IMR-90 (cell line): Measurements from ENCODE around the gene CD1B. TPM values are rescaled to one million over a fixed set of nuclear protein-coding genes. Genes with fewer than 3 reads are reported as not detected.

Experiments
- ATAC-seq: fragments of 200-7000 bp; cut with Tn5 transposase; 2 replicates; pipeline ENCODE4 v1.9.1; 2020; ENCODE audit warnings: low read depth, mild to moderate bottlenecking, moderate library complexity
- BruUV-seq: library from RNA; stranded (reverse); fragments of 400-500 nt; replicated peaks from 2 replicates; lab custom pipeline; 2021; lab: Mats Ljungman, UMichigan
- CTCF ChIA-PET: fragments of 300-600 bp; formaldehyde crosslinking; extraction: SDS; loops from one replicate; lab custom pipeline; 2021; ENCODE audit warnings: antibody characterized with exemption; lab: Yijun Ruan, JAX
- POLR2A ChIA-PET: fragments of 300-600 bp; sonication (Branson Sonifier 250); formaldehyde crosslinking; loops from one replicate; lab custom pipeline; 2022; ENCODE audit warnings: antibody characterized with exemption; ENCODE audit not compliant: unreplicated experiment; lab: Charles Lee
- DNase-seq: peaks from one replicate; pipeline ENCODE4 v3.0.0; 2013
- H2AFZ ChIP-seq: replicated peaks from 2 replicates; pipeline ENCODE3; 2013; ENCODE audit warnings: low read length, mild to moderate bottlenecking; ENCODE audit not compliant: poor library complexity
- H2AK5ac ChIP-seq: 2 replicates; pipeline ENCODE4 v1.6.1; 2013; ENCODE audit warnings: low read depth, low read length, inconsistent platforms
- H2AK9ac ChIP-seq: replicated peaks from 2 replicates; pipeline ENCODE3; 2013; ENCODE audit warnings: mild to moderate bottlenecking, low read depth, low read length, moderate library complexity; ENCODE audit not compliant: poor library complexity
- H2BK120ac ChIP-seq: 2 replicates; pipeline ENCODE4 v1.6.1; 2013; ENCODE audit warnings: low read depth, low read length, inconsistent platforms
- H2BK15ac ChIP-seq: 3 replicates; pipeline ENCODE4 v1.6.1; 2013; ENCODE audit warnings: low read depth, low read length, inconsistent platforms
- H2BK20ac ChIP-seq: 2 replicates; pipeline ENCODE4 v1.6.1; 2013; ENCODE audit warnings: low read depth, mild to moderate bottlenecking, inconsistent platforms, low read length, moderate library complexity
- H2BK5ac ChIP-seq: 2 replicates; pipeline ENCODE4 v1.6.1; 2013; ENCODE audit warnings: mild to moderate bottlenecking, low read depth, low read length, inconsistent platforms; ENCODE audit not compliant: poor library complexity, severe bottlenecking
- H3K14ac ChIP-seq: replicated peaks from 2 replicates; pipeline ENCODE4 v1.6.1; 2013; ENCODE audit warnings: low read depth, low read length, inconsistent platforms
- H3K18ac ChIP-seq: 2 replicates; pipeline ENCODE4 v1.6.1; 2013; ENCODE audit warnings: low read depth, low read length, control low read depth
- H3K23ac ChIP-seq: 2 replicates; pipeline ENCODE4 v1.6.1; 2013; ENCODE audit warnings: low read depth, low read length, inconsistent platforms
- H3K27ac ChIP-seq: 2 replicates; pipeline ENCODE4 v1.5.1; 2013; ENCODE audit warnings: mild to moderate bottlenecking, control low read depth, low read length; ENCODE audit not compliant: insufficient read depth
- H3K27me3 ChIP-seq: 2 replicates; pipeline ENCODE4 v1.6.1; 2013; ENCODE audit warnings: low read length; ENCODE audit not compliant: control insufficient read depth, insufficient read depth
- H3K36me3 ChIP-seq: 2 replicates; pipeline ENCODE4 v1.6.1; 2013; ENCODE audit warnings: low read length, mixed read lengths; ENCODE audit not compliant: control insufficient read depth, insufficient read depth
- H3K4ac ChIP-seq: 2 replicates; pipeline ENCODE4 v1.6.1; 2013; ENCODE audit warnings: low read depth, low read length, inconsistent platforms
- H3K4me1 ChIP-seq: 2 replicates; pipeline ENCODE4 v1.6.1; 2013; ENCODE audit warnings: low read length, mixed read lengths; ENCODE audit not compliant: control insufficient read depth, insufficient read depth
- H3K4me2 ChIP-seq: 2 replicates; pipeline ENCODE4 v1.6.1; 2013; ENCODE audit warnings: low read depth, mild to moderate bottlenecking, control low read depth, low read length, moderate library complexity
- H3K4me3 ChIP-seq: 2 replicates; pipeline ENCODE4 v1.5.1; 2013; ENCODE audit warnings: low read depth, mild to moderate bottlenecking, control low read depth, low read length, moderate library complexity; ENCODE audit not compliant: insufficient read depth
- H3K56ac ChIP-seq: 2 replicates; pipeline ENCODE4 v1.6.1; 2013; ENCODE audit warnings: low read length, inconsistent platforms; ENCODE audit not compliant: insufficient read depth; ENCODE audit errors: extremely low read depth
- H3K79me1 ChIP-seq, 2 experiments: 2 replicates each; pipeline ENCODE4 v1.6.1; 2013; ENCODE audit warnings: low read length in 2 of 2, inconsistent platforms in 1 of 2, low read depth in 1 of 2
- H3K9ac ChIP-seq: 2 replicates; pipeline ENCODE4 v1.6.1; 2013; ENCODE audit warnings: low read depth, low read length, control low read depth
- H3K9me1 ChIP-seq: 2 replicates; pipeline ENCODE4 v1.6.1; 2013; ENCODE audit warnings: low read length, inconsistent platforms; ENCODE audit not compliant: insufficient read depth
- H3K9me3 ChIP-seq: 2 replicates; pipeline ENCODE4 v1.6.1; 2013; ENCODE audit warnings: low read length; ENCODE audit not compliant: control insufficient read depth, insufficient read depth
- H4K20me1 ChIP-seq: 2 replicates; pipeline ENCODE4 v1.6.1; 2013; ENCODE audit warnings: low read length, inconsistent platforms; ENCODE audit not compliant: insufficient read depth
- H4K5ac ChIP-seq: 2 replicates; pipeline ENCODE4 v1.6.1; 2013; ENCODE audit warnings: mild to moderate bottlenecking, low read depth, low read length, control low read depth
- H4K8ac ChIP-seq, 2 experiments: 2 replicates each; pipeline ENCODE4 v1.6.1; 2013; ENCODE audit warnings: low read depth in 2 of 2, low read length in 2 of 2, control low read depth in 1 of 2, inconsistent platforms in 1 of 2
- H4K91ac ChIP-seq: 2 replicates; pipeline ENCODE4 v1.6.1; 2013; ENCODE audit warnings: low read depth, low read length, inconsistent platforms; ENCODE audit not compliant: insufficient read depth
- ELK1 ChIP-seq: fragments of 150-350 bp; IDR thresholded peaks from 2 replicates; pipeline ENCODE4 v1.6.1; 2016; ENCODE audit warnings: low read depth, mild to moderate bottlenecking, low read length, moderate library complexity, borderline replicate concordance
- MXI1 ChIP-seq: IDR thresholded peaks from 2 replicates; pipeline ENCODE4 v1.6.1; 2012; ENCODE audit warnings: low read depth, mild to moderate bottlenecking, low read length, moderate library complexity, borderline replicate concordance
- NFE2L2 ChIP-seq: fragments of 150-350 bp; IDR thresholded peaks from 2 replicates; pipeline ENCODE4 v1.6.1; 2016; ENCODE audit warnings: low read depth, mild to moderate bottlenecking, low read length
- SMC3 ChIP-seq: fragments of 150-350 bp; IDR thresholded peaks from 2 replicates; pipeline ENCODE4 v1.6.1; 2016; ENCODE audit warnings: low read depth, mild to moderate bottlenecking, antibody characterized with exemption, low read length, moderate library complexity
- USF2 ChIP-seq: fragments of 150-350 bp; IDR thresholded peaks from 2 replicates; pipeline ENCODE4 v1.6.1; 2017; ENCODE audit warnings: mild to moderate bottlenecking, antibody characterized with exemption, low read length, low read depth
- whole genome bisulfite sequencing, 2 experiments: methylation state at CpG; one replicate each; pipeline versions ENCODE4 v1.1.5 to v1.1.7; 2013; ENCODE audit warnings: missing lambda C conversion rate in 2 of 2; ENCODE audit not compliant: insufficient read length in 1 of 2; ENCODE audit errors: extremely low coverage in 2 of 2; 5-methylcytosine and 5-hydroxymethylcytosine counted together
- dilution Hi-C: fragments of 300-500 bp; cut with HindIII; formaldehyde crosslinking; loops from one replicate; pipeline ENCODE4 v1.14.3; 2018; ENCODE audit warnings: low sequenced_read_pairs; ENCODE audit not compliant: unreplicated experiment
- in situ Hi-C: fragments of 300-500 bp; cut with MboI; formaldehyde crosslinking; loops from 3 replicates; pipeline ENCODE4 v1.14.3; 2019; ENCODE audit warnings: low sequenced_read_pairs, inconsistent platforms, mixed read lengths
- intact Hi-C: fragments of 100-400 bp; cut with micrococcal nuclease; formaldehyde crosslinking; loops from 2 replicates; pipeline ENCODE4 v1.10.0; 2022
- polyA plus RNA-seq, 3 experiments: library from polyadenylated mRNA; depleted of rRNA; stranded (reverse); fragments of >200 nt; gene quantifications; 2 replicates each; pipeline ENCODE4 v1.2.3, GENCODE V29; 2012; ENCODE audit warnings: low replicate concordance in 1 of 3
- total RNA-seq: library from RNA; depleted of rRNA; stranded (reverse); fragments of >200 nt; gene quantifications from 2 replicates; pipeline ENCODE4 v1.2.3, GENCODE V29; 2012

CD1B gene
- total and polyA plus RNA-seq, 2 of the 4 experiments (the other 2 are of a cell fraction): not detected

GRCh38 chr1:158354255-158354654, 22.9 kb upstream of the CD1B start:
- CTCF ChIA-PET: interaction anchor here (0.7 kb wide), 1 partner anchor 1437 kb away, joined by 3 read pairs; no protein-coding TSS in a partner anchor
- no peaks in the 10 kb centered on the region for H4K20me1 ChIP-seq
- H3K9ac ChIP-seq: no peak overlapping the region
- H2BK120ac ChIP-seq: no peak overlapping the region
- no peak overlapping the region for H3K56ac ChIP-seq
- H2AK9ac ChIP-seq: no peak overlapping the region
- H3K18ac ChIP-seq: no peak overlapping the region
- no peaks in the 10 kb centered on the region; the same call in 1 of the 2 replicates for H3K9me3 ChIP-seq
- H2BK15ac ChIP-seq: no peak overlapping the region
- no peak overlapping the region for H3K4me2 ChIP-seq
- POLR2A ChIA-PET: no interaction called here
- dilution Hi-C loops (no loop called here), in situ Hi-C loops (no loop called here), intact Hi-C loops (no loop called here)
- H4K5ac ChIP-seq: no peak overlapping the region
- DNase-seq (no peak), ATAC-seq (no peak)
- no peak overlapping the region for H3K27ac ChIP-seq
- no peak overlapping the region for H3K4me3 ChIP-seq
- no peaks in the 10 kb centered on the region for H3K36me3 ChIP-seq
- H4K8ac ChIP-seq: no peak overlapping the region
- H3K9me1 ChIP-seq: no peaks in the 10 kb centered on the region
- H3K4ac ChIP-seq: no peak overlapping the region
- H2AFZ ChIP-seq: no peak overlapping the region
- H2BK20ac ChIP-seq: no peak overlapping the region
- no peak overlapping the region for H3K23ac ChIP-seq
- no peaks in the 10 kb centered on the region for H3K27me3 ChIP-seq
- no peak overlapping the region for H2AK5ac ChIP-seq
- no TSS peak for BruUV-seq
- H3K4me1 ChIP-seq: no peaks in the 10 kb centered on the region
- TF ChIP-seq NFE2L2: no peak
- no peak for TF ChIP-seq MXI1
- TF ChIP-seq USF2: no peak
- no peak for TF ChIP-seq ELK1
- TF ChIP-seq SMC3: no peak
- no peak overlapping the region for H3K14ac ChIP-seq
- H3K79me1 ChIP-seq: no peaks in the 10 kb centered on the region
- 0% methylated on average over 1 of the region's 2 CpGs; no CpG with 5 or more reads in 1 of the 2 experiments for WGBS, 2 experiments
- no peak overlapping the region for H2BK5ac ChIP-seq
- no peak overlapping the region for H4K91ac ChIP-seq
